Right cardiac atrium (tissue), 5 donors: ENCODE measurements around the gene UGT1A8. TPM values are rescaled to one million over a fixed set of nuclear protein-coding genes. Genes with fewer than 3 reads are reported as not detected.
"Not testable (repeated sequence)": the region's sequence is repeated elsewhere in the genome, so short reads cannot be mapped to it uniquely, and the experiment has no call there.

Experiments
- ATAC-seq, 2 donors: fragments of 200-7000 bp; cut with Tn5 transposase; one replicate each; pipeline versions ENCODE4 v1.8.0 to v1.9.1; 2020; ENCODE audit warnings: moderate library complexity in 2 of 2, mild to moderate bottlenecking in 1 of 2
- DNase-seq, 3 donors: peaks; one replicate each; pipeline ENCODE4 v3.0.0-alpha.2; 2020
- H3K27ac ChIP-seq: one replicate; pipeline ENCODE4 v1.5.1; 2013; ENCODE audit warnings: mild to moderate bottlenecking, low read length, control low read depth, moderate library complexity
- H3K27me3 ChIP-seq: one replicate; pipeline ENCODE4 v1.6.1; 2013; ENCODE audit not compliant: control insufficient read depth, insufficient read depth
- H3K4me1 ChIP-seq: one replicate; pipeline ENCODE4 v1.6.1; 2013; ENCODE audit warnings: low read length; ENCODE audit not compliant: control insufficient read depth, insufficient read depth
- H3K4me3 ChIP-seq: one replicate; pipeline ENCODE4 v1.5.1; 2013; ENCODE audit warnings: low read length, control low read depth
- H3K9me3 ChIP-seq: one replicate; pipeline ENCODE4 v1.6.1; 2013; ENCODE audit warnings: low read length; ENCODE audit not compliant: control insufficient read depth
- WGBS: extraction: QIAGEN DNeasy Blood & Tissue Kit; methylation state at CpG from one replicate; pipeline ENCODE4 v1.1.7; 2013; 5-methylcytosine and 5-hydroxymethylcytosine counted together
- intact Hi-C, 4 donors: fragments of 100-400 bp; cut with DNase I; formaldehyde crosslinking; loops; one replicate each; pipeline versions ENCODE4 v1.11.0 to v1.14.0; 2022 to 2023
- long read RNA-seq, 4 donors: library from polyadenylated mRNA; unstranded; transcript quantifications; one replicate each; pipeline ENCODE4 v2.0.0, GENCODE V29; 2020 to 2021
- polyA plus RNA-seq: library from polyadenylated mRNA; stranded (reverse); fragments of 200-250 nt; gene quantifications from one replicate; pipeline ENCODE4 v1.2.3, GENCODE V29; 2013
- total RNA-seq, 4 donors: library from RNA; stranded (reverse); fragmentation: NEBNext Ultra II Directional; extraction: Animal tissue kit (Norgen Biotek cat#: 25700); gene quantifications; one replicate each; pipeline ENCODE4 v1.2.1, GENCODE V29; 2021
- donor health status: healthy with polysubstance abuse.
- donor health status: DM: no; HTN: yes; CAD: no.
- donor health status: DM: no; HTN: no; CAD: no.
- donor health status: DM: no; HTN: yes; CAD: no; lungs with severe emphysema.
- donor health status: DM: yes; HTN: yes; CAD: no.

UGT1A8 gene
- total RNA-seq (not detected), polyA plus RNA-seq (not detected)
- long read RNA-seq, donor 1, result 0 reads
- long read RNA-seq, donor 2, result 0 reads
- long read RNA-seq, donor 3, result 0 reads
- long read RNA-seq, donor 4, result 0 reads

DNA sequence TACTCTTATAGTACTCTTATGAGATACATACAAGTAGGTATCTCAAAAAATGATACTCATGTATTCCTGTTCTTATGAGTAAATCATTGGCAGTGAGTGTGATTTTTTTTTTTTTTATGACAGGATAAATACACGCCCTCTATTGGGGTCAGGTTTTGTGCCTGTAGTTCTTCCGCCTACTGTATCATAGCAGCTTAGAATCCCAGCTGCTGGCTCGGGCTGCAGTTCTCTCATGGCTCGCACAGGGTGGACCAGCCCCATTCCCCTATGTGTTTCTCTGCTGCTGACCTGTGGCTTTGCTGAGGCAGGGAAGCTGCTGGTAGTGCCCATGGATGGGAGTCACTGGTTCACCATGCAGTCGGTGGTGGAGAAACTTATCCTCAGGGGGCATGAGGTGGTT, at the start of gene UGT1A8:
Gene UGT1A8, plus strand, starts transcription at position 158 of the 400 bp plus-strand sequence. Its CDS starts 75 bp downstream, at position 233.
- ATAC-seq, intact Hi-C loops: not testable (repeated sequence)
- WGBS, result 79% methylated on average over 5 of the region's 5 CpGs

DNA sequence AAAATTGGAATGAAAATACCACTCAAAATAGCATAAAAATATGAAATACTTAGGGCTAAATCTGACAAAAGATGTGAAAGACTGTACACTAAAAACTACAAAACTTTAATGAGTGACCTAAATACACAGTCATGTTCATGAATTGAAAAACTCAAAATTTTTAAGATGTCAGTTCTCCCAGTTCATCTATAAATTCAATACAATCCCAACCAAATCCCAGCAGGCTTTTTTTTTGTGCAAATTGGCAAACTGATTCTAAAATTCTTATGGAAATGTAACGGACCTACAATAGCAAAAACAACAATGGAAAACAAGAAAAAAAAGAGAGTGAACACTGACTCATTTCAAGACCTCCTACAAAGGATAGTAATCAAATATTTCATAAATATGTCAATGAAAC, 46.4 kb upstream of the UGT1A8 start:
- intact Hi-C loops, result no loop called here
- Histone ChIP-seq H3K4me1 (peaks cover 1% of the 10 kb centered on the region), H3K4me3 (no peak overlapping the region), H3K9me3 (no peaks in the 10 kb centered on the region), H3K27ac (no peak overlapping the region), H3K27me3 (no peaks in the 10 kb centered on the region)
- 34% methylated on average over 1 of the region's 1 CpG for WGBS
- ATAC-seq, result no peak
- no peak for DNase-seq

More for the DNA sequence above, at the start of gene UGT1A8:
- not testable (repeated sequence) for DNase-seq, H3K27ac ChIP-seq, H3K4me3 ChIP-seq, H3K27me3 ChIP-seq, H3K9me3 ChIP-seq, H3K4me1 ChIP-seq

DNA sequence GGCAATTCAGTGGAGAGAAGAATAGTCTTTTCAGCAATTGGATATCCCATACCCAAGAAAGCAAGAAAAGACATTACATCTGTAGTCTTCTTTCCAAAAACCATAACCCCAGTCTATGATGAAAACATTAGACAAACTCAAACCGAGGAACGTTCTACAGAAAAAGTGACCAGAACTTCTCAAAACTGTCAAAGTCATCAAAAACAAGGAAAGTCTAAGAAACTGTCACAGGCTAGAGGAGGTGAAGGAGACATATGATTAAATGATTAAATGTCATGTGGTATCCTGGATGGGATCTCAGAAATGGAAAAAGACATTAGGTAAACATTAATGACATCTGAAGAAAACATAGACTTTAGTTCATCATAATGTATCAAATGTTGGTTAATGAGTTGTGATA, 46.0 kb upstream of the UGT1A8 start:
- ATAC-seq (no peak), DNase-seq (no peak)
- Histone ChIP-seq H3K27ac (no peak overlapping the region), H3K27me3 (no peaks in the 10 kb centered on the region), H3K9me3 (no peaks in the 10 kb centered on the region), H3K4me3 (no peak overlapping the region), H3K4me1 (peaks cover 1% of the 10 kb centered on the region)
- intact Hi-C loops, result no loop called here
- WGBS, result 87% methylated on average over 2 of the region's 2 CpGs

DNA sequence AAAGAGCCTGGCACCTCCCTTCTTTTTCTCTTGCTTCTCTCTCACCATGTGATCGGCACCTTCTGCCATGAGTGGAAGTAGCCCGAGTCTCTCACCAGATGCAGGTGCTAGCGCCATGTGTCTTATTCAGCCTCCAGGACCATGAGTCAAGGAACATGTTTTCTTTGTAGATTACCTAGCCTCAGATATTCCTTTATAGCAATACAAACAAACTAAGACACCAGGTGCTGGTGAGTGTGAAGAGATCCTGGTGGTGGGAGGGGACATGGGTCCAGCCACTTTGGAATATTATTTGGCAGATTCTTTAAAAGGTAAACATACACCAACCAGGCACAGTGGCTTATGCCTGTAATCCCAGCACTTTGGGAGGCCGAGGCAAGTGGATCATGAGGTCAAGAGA, 45.0 kb upstream of the UGT1A8 start:
- Histone ChIP-seq H3K9me3 (no peaks in the 10 kb centered on the region), H3K4me3 (no peak overlapping the region), H3K27me3 (no peaks in the 10 kb centered on the region), H3K4me1 (peaks cover 1% of the 10 kb centered on the region), H3K27ac (no peak overlapping the region)
- intact Hi-C loops, result no loop called here
- no peak for ATAC-seq
- no peak for DNase-seq
- 83% methylated on average over 4 of the region's 4 CpGs for WGBS

DNA sequence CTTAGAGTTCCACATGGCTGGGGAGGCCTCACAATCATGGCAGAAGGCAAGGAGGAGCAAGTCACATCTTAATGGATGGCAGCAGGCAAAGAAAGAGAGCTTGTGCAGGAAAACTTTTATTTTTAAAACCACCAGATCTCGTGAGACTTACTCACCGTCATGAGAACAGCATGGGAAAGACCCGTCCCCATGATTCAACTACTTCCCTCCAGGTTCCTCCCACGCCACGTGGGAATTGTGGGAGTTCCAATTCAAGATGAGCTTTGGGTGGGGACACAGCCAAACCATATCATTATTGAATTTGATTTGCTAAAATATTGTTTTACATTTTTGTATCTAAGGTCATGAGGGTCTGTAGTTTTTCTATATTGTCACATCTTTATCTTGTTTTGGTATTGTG, 40.1 kb upstream of the UGT1A8 start:
- H3K4me1 ChIP-seq, H3K4me3 ChIP-seq, H3K9me3 ChIP-seq, DNase-seq, intact Hi-C loops, H3K27me3 ChIP-seq, H3K27ac ChIP-seq, ATAC-seq: not testable (repeated sequence)
- WGBS, result 49% methylated on average over 5 of the region's 5 CpGs

DNA sequence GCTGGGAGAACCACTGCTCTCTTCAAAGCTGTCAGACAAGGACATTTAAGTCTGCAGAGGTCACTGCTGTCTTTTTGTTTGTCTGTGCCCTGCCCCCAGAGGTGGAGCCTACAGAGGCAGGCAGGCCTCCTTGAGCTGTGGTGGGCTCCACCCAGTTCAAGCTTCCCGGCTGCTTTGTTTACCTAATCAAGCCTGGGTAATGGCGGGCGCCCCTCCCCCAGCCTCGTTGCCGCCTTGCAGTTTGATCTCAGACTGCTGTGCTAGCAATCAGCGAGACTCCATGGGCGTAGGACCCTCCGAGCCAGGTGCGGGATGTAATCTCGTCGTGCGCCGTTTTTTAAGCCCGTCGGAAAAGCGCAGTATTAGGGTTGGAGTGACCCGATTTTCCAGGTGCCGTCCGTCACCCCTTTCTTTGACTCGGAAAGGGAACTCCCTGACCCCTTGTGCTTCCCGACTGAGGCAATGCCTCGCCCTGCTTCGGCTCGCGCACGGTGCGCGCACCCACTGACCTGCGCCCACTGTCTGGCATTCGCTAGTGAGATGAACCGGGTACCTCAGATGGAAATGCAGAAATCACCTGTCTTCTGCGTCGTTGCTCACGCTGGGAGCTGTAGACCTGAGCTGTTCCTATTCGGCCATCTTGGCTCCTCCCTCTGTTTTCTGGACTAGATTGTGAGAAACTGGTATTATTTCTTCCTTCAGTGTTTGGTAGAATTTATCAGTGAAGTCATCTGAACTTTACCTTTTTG, 34.0 kb upstream of the UGT1A8 start:
- WGBS, result 79% methylated on average over 34 of the region's 35 CpGs

DNA sequence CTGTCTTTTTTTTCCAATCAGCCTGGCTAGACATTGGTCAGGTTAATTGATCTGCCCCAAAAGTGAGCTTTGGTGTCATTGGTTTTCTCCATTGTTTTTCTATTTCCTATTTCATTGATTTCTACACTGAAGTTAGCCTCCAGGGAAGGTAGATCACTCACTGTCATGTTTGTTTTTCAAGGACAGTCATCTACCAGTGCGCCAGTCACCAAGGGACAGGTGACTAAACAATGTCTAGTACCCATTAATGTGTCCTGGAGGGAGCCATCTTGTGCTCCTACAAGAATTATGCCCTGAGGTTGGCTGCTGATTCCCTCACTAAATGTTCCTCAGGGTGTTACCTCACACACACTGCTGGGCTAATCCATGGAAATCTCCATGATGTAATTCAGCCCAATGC, 33.2 kb upstream of the UGT1A8 start:
- Histone ChIP-seq H3K27ac (no peak overlapping the region), H3K27me3 (no peaks in the 10 kb centered on the region), H3K9me3 (no peaks in the 10 kb centered on the region), H3K4me3 (no peak overlapping the region), H3K4me1 (no peaks in the 10 kb centered on the region)
- no peak for DNase-seq
- ATAC-seq, result no peak
- whole genome bisulfite sequencing, result 94% methylated on average over 1 of the region's 1 CpG
- intact Hi-C loops, result no loop called here

More for the DNA sequence above, 34.0 kb upstream of the UGT1A8 start:
- H3K27me3 ChIP-seq, ATAC-seq, H3K4me3 ChIP-seq, H3K27ac ChIP-seq, H3K4me1 ChIP-seq, intact Hi-C loops, DNase-seq, H3K9me3 ChIP-seq: not testable (repeated sequence)

DNA sequence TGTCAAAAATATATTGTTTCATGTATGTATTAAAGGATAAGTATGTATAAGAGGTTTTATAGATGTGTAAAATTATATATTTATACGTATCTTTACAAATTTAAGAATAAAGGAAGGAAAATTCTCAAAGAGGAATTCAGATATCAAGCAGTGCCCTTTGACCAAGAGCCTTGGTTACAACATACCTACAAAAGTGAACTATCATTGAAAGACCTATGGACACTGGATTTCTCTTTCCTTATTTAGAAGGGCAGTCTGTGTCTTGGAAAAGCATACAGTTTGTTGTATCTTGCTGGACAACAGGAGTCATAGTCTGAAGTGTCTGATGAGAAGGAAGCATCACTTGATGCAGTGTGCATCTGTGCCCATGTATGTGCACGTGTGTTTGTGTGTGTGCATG, 29.0 kb upstream of the UGT1A8 start:
- Histone ChIP-seq H3K4me3 (no peak overlapping the region), H3K9me3 (no peaks in the 10 kb centered on the region), H3K27me3 (no peaks in the 10 kb centered on the region), H3K4me1 (no peaks in the 10 kb centered on the region), H3K27ac (no peak overlapping the region)
- no peak for DNase-seq
- intact Hi-C loops, result no loop called here
- no peak for ATAC-seq
- WGBS, result 86% methylated on average over 2 of the region's 2 CpGs

DNA sequence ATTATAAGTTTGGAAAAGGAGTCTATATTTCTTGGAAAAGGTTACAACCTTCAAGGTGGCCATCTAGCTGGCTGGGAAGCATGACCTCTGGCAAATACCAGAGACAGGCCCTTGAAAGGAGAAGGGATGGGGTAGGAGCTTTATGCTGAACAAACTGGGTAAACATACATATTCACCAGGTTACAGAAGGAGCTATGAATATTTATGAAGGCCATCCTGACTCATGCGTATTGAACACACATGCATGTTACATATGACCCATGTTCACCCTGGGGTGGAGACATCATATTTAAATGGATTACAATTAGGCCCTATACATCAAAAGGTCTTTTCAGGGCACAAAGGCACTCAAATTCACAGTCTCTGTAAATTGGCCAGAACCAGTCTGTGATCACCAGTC, 24.7 kb upstream of the UGT1A8 start:
- H3K4me1 ChIP-seq, H3K27me3 ChIP-seq, DNase-seq, H3K9me3 ChIP-seq, H3K27ac ChIP-seq, intact Hi-C loops, ATAC-seq, H3K4me3 ChIP-seq: not testable (repeated sequence)
- 95% methylated on average over 1 of the region's 1 CpG for WGBS

DNA sequence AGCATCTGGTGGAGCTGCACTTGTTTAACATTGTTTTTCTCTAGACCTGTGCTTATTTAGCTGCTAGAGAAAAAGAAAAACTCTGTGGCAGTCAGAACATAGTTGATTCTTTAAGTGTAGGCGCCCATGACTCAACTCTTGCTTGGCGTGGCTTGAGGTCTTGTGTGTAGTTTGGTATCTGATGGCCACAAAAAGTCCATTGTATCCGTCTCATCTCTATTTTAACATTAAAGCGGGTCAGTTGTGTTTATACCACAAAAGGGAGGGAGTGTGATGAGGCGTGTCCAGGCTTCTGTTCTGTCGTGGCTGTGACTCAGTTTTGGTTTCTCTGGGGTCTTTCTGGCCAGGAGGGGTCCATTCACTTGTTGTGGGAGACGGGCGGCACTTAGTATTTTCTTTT, 24.2 kb upstream of the UGT1A8 start:
- no peak overlapping the region for H3K4me3 ChIP-seq
- no peaks in the 10 kb centered on the region for H3K9me3 ChIP-seq
- no peak overlapping the region for H3K27ac ChIP-seq
- no peaks in the 10 kb centered on the region for H3K27me3 ChIP-seq
- ATAC-seq (no peak), DNase-seq (no peak)
- WGBS, result 84% methylated on average over 8 of the region's 8 CpGs
- intact Hi-C loops, result no loop called here
- H3K4me1 ChIP-seq, result no peaks in the 10 kb centered on the region

DNA sequence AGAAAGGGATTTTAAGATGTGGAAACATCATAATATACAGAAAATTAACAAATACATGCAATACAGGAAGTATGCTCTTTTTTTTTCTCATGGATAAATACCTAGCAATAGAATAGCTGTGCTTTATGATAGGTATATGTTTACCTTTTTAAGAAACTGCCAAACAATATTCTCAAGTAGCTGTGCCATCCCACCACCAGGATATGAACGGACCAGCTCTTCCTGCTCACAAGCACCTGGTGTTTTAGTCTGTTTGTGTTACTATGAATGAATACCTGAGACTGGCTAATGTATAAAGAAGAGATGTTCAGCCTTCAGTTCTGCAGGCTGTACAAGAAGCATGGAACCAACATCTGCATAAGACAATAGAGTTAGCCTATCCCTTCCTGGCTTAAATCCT, 19.9 kb upstream of the UGT1A8 start:
- Histone ChIP-seq H3K9me3 (no peaks in the 10 kb centered on the region), H3K27me3 (no peaks in the 10 kb centered on the region), H3K4me1 (no peaks in the 10 kb centered on the region), H3K4me3 (no peak overlapping the region), H3K27ac (no peak overlapping the region)
- 65% methylated on average over 1 of the region's 1 CpG for WGBS
- intact Hi-C loops, result no loop called here
- DNase-seq (no peak), ATAC-seq (no peak)
